ENCODE data around the gene PHPT1.

GRCh38 chr9:136880651-136881050 is 31.4 kb downstream of the PHPT1 start:
- TF ChIP-seq, protein P1, sequence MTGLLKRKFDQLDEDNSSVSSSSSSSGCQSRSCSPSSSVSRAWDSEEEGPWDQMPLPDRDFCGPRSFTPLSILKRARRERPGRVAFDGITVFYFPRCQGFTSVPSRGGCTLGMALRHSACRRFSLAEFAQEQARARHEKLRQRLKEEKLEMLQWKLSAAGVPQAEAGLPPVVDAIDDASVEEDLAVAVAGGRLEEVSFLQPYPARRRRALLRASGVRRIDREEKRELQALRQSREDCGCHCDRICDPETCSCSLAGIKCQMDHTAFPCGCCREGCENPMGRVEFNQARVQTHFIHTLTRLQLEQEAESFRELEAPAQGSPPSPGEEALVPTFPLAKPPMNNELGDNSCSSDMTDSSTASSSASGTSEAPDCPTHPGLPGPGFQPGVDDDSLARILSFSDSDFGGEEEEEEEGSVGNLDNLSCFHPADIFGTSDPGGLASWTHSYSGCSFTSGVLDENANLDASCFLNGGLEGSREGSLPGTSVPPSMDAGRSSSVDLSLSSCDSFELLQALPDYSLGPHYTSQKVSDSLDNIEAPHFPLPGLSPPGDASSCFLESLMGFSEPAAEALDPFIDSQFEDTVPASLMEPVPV (CRISPR knock-in tag; IDR thresholded peaks at IDR 0.05): no peak
- TF ChIP-seq ZNF121 (CRISPR knock-in tag; IDR thresholded peaks at IDR 0.05) (no peak), YY1 (IDR thresholded peaks at IDR 0.05; ENCODE audit: insufficient read depth, insufficient replicate concordance, low read depth, low read length) (no peak), TAF1 (CRISPR knock-in tag; IDR thresholded peaks at IDR 0.05) (no peak), SMC3 (IDR thresholded peaks at IDR 0.05; ENCODE audit: low read length) (no peak)

All from HepG2 (cell line).